OCI-LY3 (cell line): ENCODE measurements around the gene AIG1.

Experiments
- H2AFZ ChIP-seq: fragments of 200-600, 300-600 bp; shearing (Covaris generic); 2 replicates; pipeline ENCODE4 v1.6.0; 2014; ENCODE audit warnings: antibody characterized with exemption, low read depth, low read length
- H3K27ac ChIP-seq: fragments of 200-600, 300-600 bp; sonication (generic); 2 replicates; pipeline ENCODE4 v1.5.1; 2014; ENCODE audit warnings: mild to moderate bottlenecking, low read length, moderate library complexity, mixed read lengths
- H3K27me3 ChIP-seq: fragments of 200-600, 300-600 bp; sonication (generic); 2 replicates; pipeline ENCODE4 v1.6.1; 2014; ENCODE audit warnings: low read depth, low read length, mixed read lengths
- H3K36me3 ChIP-seq: fragments of 200-600, 300-600 bp; sonication (generic); replicated peaks from 2 replicates; pipeline ENCODE3; 2014; ENCODE audit warnings: low read depth, low read length, mixed read lengths
- H3K4me1 ChIP-seq: fragments of 300-600, 200-600 bp; sonication (generic); 2 replicates; pipeline ENCODE4 v1.6.1; 2014; ENCODE audit warnings: low read length, mixed read lengths
- H3K4me2 ChIP-seq: fragments of 200-600, 300-600 bp; sonication (generic); 2 replicates; pipeline ENCODE4 v1.6.1; 2014; ENCODE audit warnings: low read length, mixed read lengths
- H3K4me3 ChIP-seq: fragments of 300-600, 200-600 bp; sonication (generic); 2 replicates; pipeline ENCODE4 v1.5.1; 2014; ENCODE audit warnings: antibody characterized with exemption, mild to moderate bottlenecking, low read length, moderate library complexity
- H3K79me2 ChIP-seq: fragments of 300-600, 200-600 bp; shearing (Covaris generic); 2 replicates; pipeline ENCODE4 v1.6.1; 2014; ENCODE audit warnings: mild to moderate bottlenecking, low read length, mixed read lengths
- H3K9ac ChIP-seq: fragments of 300-600, 200-600 bp; shearing (Covaris generic); 2 replicates; pipeline ENCODE4 v1.6.0; 2014; ENCODE audit warnings: mild to moderate bottlenecking, low read length, moderate library complexity
- H3K9me3 ChIP-seq: fragments of 200-600, 300-600 bp; shearing (Covaris generic); 2 replicates; pipeline ENCODE4 v1.6.1; 2014; ENCODE audit warnings: low read length, mixed read lengths; ENCODE audit not compliant: insufficient read depth
- H4K20me1 ChIP-seq: fragments of 200-600, 300-600 bp; sonication (generic); 2 replicates; pipeline ENCODE4 v1.6.1; 2016; ENCODE audit warnings: low read length, mixed read lengths; ENCODE audit not compliant: insufficient read depth
- EZH2phosphoT487 ChIP-seq: fragments of 200-600 bp; shearing (Covaris generic); IDR thresholded peaks from 2 replicates; pipeline ENCODE4 v1.6.1; 2018; ENCODE audit warnings: antibody characterized with exemption, mixed run types, low read depth
- TF ChIP-seq, protein P1 (sequence below): fragments of 200-600, 300-600 bp; sonication (generic); IDR thresholded peaks from 2 replicates; pipeline ENCODE4 v1.5.1; 2014; ENCODE audit warnings: antibody characterized with exemption, low read length, low read depth

The AIG1 gene

DNA sequence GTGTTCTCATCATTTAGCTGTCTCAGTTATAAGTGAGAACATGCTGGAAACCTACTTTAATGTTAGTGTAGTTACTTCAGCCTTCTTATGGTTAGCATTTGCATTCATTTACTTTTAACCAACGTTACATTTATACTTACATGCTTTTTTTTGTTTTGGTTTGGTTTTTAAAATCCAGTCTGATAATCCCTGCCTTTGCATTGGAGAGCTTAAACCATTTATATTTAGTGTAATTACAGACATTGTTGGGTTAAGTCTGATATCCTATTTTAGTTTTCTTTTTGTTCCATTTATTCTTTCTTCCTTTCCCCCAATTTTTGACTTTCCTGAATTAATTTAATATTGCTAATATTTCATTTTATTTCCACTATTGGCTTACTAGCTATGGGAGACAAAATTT lies 70.2 kb downstream of the AIG1 start:
- Histone ChIP-seq H4K20me1 (no peaks in the 10 kb centered on the region), H2AFZ (no peak overlapping the region)
- no peak for TF ChIP-seq EZH2phosphoT487
- TF ChIP-seq, protein P1, sequence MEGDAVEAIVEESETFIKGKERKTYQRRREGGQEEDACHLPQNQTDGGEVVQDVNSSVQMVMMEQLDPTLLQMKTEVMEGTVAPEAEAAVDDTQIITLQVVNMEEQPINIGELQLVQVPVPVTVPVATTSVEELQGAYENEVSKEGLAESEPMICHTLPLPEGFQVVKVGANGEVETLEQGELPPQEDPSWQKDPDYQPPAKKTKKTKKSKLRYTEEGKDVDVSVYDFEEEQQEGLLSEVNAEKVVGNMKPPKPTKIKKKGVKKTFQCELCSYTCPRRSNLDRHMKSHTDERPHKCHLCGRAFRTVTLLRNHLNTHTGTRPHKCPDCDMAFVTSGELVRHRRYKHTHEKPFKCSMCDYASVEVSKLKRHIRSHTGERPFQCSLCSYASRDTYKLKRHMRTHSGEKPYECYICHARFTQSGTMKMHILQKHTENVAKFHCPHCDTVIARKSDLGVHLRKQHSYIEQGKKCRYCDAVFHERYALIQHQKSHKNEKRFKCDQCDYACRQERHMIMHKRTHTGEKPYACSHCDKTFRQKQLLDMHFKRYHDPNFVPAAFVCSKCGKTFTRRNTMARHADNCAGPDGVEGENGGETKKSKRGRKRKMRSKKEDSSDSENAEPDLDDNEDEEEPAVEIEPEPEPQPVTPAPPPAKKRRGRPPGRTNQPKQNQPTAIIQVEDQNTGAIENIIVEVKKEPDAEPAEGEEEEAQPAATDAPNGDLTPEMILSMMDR = no peak

DNA sequence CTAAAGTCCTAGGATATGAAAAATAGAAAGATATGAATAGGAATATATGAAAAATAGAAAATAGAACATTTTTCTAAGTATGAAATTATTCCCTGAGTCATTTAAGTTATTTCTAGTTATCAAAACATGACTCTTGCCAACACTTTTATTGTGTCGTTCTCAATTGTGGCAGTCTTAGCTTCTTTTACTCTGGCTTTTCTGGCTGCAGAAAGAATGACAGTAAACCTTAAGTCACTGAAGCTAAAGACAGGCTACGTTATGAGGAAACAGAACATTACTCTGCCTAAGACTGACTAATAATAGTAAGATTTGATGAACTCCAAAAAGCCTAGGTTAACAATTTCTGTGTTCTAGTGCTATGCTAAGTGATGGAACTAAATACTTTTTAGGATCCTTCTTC lies 74.6 kb downstream of the AIG1 start:
- Histone ChIP-seq H3K27ac (no peak overlapping the region), H3K9me3 (no peaks in the 10 kb centered on the region), H3K36me3 (no peaks in the 10 kb centered on the region), H3K9ac (no peak overlapping the region), H3K4me1 (no peaks in the 10 kb centered on the region), H4K20me1 (no peaks in the 10 kb centered on the region), H3K27me3 (no peaks in the 10 kb centered on the region), H2AFZ (no peak overlapping the region), H3K79me2 (no peaks in the 10 kb centered on the region), H3K4me3 (no peak overlapping the region), H3K4me2 (no peak overlapping the region)
- no peak for TF ChIP-seq EZH2phosphoT487
- TF ChIP-seq, protein P1 = no peak

More for the DNA sequence above, 70.2 kb downstream of the AIG1 start:
- H3K4me3 ChIP-seq = no peak overlapping the region
- H3K27ac ChIP-seq = no peak overlapping the region
- peaks cover 12% of the 10 kb centered on the region for H3K4me1 ChIP-seq
- H3K36me3 ChIP-seq = no peaks in the 10 kb centered on the region
- no peak overlapping the region for H3K4me2 ChIP-seq
- no peak overlapping the region for H3K9ac ChIP-seq
- H3K9me3 ChIP-seq = no peaks in the 10 kb centered on the region
- no peaks in the 10 kb centered on the region for H3K27me3 ChIP-seq
- no peaks in the 10 kb centered on the region for H3K79me2 ChIP-seq

DNA sequence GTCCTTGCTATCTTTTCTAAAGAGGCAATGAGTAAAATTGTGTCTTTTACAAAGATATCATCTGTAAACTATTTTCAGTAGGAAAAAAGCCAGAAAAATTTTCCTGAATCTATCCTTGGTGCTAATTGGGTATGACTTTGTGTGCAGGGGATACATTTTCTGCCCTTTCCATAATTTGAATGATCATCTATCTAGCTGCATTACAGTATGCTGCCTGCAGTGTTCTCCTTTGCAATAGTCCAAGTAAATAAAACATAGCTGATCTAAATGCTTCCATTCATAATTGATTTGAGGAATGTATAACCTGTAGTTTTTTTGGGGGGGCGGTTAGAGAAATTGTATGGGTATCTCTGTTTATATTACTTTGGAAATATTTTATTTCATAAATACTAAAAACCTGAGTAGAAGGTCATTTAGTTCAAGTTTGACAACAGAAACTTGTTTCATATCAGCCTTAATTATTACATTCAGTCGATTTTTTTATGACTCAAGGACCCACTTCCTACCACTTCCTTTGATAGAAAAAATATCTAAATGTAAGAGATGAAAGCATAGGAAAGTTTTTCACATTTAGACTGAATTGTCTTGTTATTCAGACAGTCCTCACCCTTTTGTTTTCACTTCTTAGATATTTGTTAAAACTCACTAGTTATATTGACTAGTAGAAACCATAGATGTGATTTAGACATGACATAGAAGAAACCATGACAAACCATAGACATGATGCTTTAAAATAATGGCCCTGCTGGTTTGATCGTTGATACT lies 75.3 kb downstream of the AIG1 start:
- Histone ChIP-seq H3K27ac (no peak overlapping the region), H3K9ac (no peak overlapping the region), H3K9me3 (no peaks in the 10 kb centered on the region), H3K36me3 (no peaks in the 10 kb centered on the region), H3K4me3 (no peak overlapping the region), H4K20me1 (no peaks in the 10 kb centered on the region), H3K79me2 (no peaks in the 10 kb centered on the region), H2AFZ (no peak overlapping the region), H3K27me3 (no peaks in the 10 kb centered on the region), H3K4me2 (no peak overlapping the region), H3K4me1 (no peaks in the 10 kb centered on the region)
- no peak for TF ChIP-seq EZH2phosphoT487
- TF ChIP-seq, protein P1 = no peak

DNA sequence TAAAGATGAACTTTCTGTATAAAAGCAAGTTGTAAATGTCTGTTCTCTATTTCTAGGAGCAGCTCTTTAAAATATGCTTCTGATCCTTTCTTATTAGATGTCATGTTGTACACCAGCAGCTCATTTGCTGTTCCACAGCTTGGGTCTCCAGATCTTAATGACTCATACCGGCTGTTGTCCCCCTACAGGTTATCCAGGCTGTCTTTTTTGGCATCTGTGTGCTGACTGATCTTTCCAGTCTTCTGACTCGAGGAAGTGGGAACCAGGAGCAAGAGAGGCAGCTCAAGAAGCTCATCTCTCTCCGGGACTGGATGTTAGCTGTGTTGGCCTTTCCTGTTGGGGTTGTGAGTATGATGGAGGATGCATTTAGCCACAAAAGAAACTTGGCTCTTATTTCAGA lies 76.0 kb downstream of the AIG1 start:
- no peak overlapping the region for H3K9ac ChIP-seq

More for the DNA sequence above, 76.0 kb downstream of the AIG1 start:
- Histone ChIP-seq H3K4me2 (no peak overlapping the region), H3K79me2 (no peaks in the 10 kb centered on the region), H3K4me1 (no peaks in the 10 kb centered on the region), H3K4me3 (no peak overlapping the region), H3K36me3 (no peaks in the 10 kb centered on the region), H3K27me3 (no peaks in the 10 kb centered on the region), H2AFZ (no peak overlapping the region), H3K9me3 (no peaks in the 10 kb centered on the region), H3K27ac (no peak overlapping the region), H4K20me1 (no peaks in the 10 kb centered on the region)
- TF ChIP-seq, protein P1 = no peak
- TF ChIP-seq EZH2phosphoT487 = no peak
